OCI-LY1 (cell line): Measurements from ENCODE around the gene FLT3.
"Not testable (repeated sequence)": the region's sequence is repeated elsewhere in the genome, so short reads cannot be mapped to it uniquely, and the experiment has no call there.

Source experiments
- H2AFZ ChIP-seq: fragments of 200-600 bp; sonication (generic), shearing (Covaris generic); 2 replicates; pipeline ENCODE4 v1.6.0; 2014; ENCODE audit warnings: antibody characterized with exemption, mild to moderate bottlenecking, low read length
- H3F3A ChIP-seq: fragments of 200-600 bp; sonication (generic), shearing (Covaris generic); 2 replicates; pipeline ENCODE4 v1.6.0; 2014; ENCODE audit warnings: mild to moderate bottlenecking, antibody characterized with exemption, low read length, moderate library complexity; ENCODE audit not compliant: insufficient read depth
- H3K27ac ChIP-seq: fragments of 200-600 bp; sonication (generic); 2 replicates; pipeline ENCODE4 v1.5.1; 2014; ENCODE audit warnings: low read length, mixed run types, mild to moderate bottlenecking, low read depth; ENCODE audit not compliant: poor library complexity, severe bottlenecking
- H3K27me3 ChIP-seq: fragments of 200-600 bp; sonication (generic); 2 replicates; pipeline ENCODE4 v1.6.0; 2014; ENCODE audit warnings: antibody characterized with exemption, mild to moderate bottlenecking, low read length, moderate library complexity; ENCODE audit not compliant: insufficient read depth
- H3K36me3 ChIP-seq: fragments of 200-600 bp; sonication (generic); 2 replicates; pipeline ENCODE4 v1.6.1; 2014; ENCODE audit warnings: mild to moderate bottlenecking, antibody characterized with exemption, low read length, moderate library complexity, mixed read lengths; ENCODE audit not compliant: insufficient read depth
- H3K4me1 ChIP-seq: fragments of 200-600 bp; sonication (generic); 2 replicates; pipeline ENCODE4 v1.5.1; 2014; ENCODE audit warnings: mild to moderate bottlenecking, low read length, moderate library complexity; ENCODE audit not compliant: insufficient read depth, severe bottlenecking
- H3K4me2 ChIP-seq: fragments of 200-600 bp; sonication (generic), shearing (Covaris generic); 2 replicates; pipeline ENCODE4 v1.6.1; 2014; ENCODE audit warnings: low read length
- H3K4me3 ChIP-seq: fragments of 200-600 bp; sonication (generic); 2 replicates; pipeline ENCODE4 v1.5.1; 2014; ENCODE audit warnings: low read length, low read depth, mild to moderate bottlenecking, mixed read lengths; ENCODE audit not compliant: poor library complexity, severe bottlenecking
- H3K79me2 ChIP-seq: fragments of 200-600 bp; shearing (Covaris generic); 2 replicates; pipeline ENCODE4 v1.6.1; 2016; ENCODE audit warnings: mixed run types, low read length, mixed read lengths; ENCODE audit not compliant: insufficient read depth
- H3K9ac ChIP-seq: fragments of 200-600 bp; sonication (generic), shearing (Covaris generic); 2 replicates; pipeline ENCODE4 v1.6.1; 2014; ENCODE audit warnings: mild to moderate bottlenecking, low read length, mixed read lengths
- H3K9me2 ChIP-seq: fragments of 200-600 bp; sonication (generic), shearing (Covaris generic); 2 replicates; pipeline ENCODE4 v1.6.1; 2014; ENCODE audit warnings: low read depth, mild to moderate bottlenecking, low read length, mixed read lengths
- H3K9me3 ChIP-seq: fragments of 200-600 bp; shearing (Covaris generic); 2 replicates; pipeline ENCODE4 v1.6.1; 2014; ENCODE audit warnings: low read length, mixed read lengths
- H4K20me1 ChIP-seq: fragments of 200-600 bp; sonication (generic), shearing (Covaris generic); 2 replicates; pipeline ENCODE4 v1.6.0; 2016; ENCODE audit warnings: mild to moderate bottlenecking, low read length; ENCODE audit not compliant: insufficient read depth
- EZH2 ChIP-seq: fragments of 200-600 bp; sonication (generic), shearing (Covaris generic); IDR thresholded peaks from 2 replicates; pipeline ENCODE4 v1.8.0; 2017; ENCODE audit warnings: borderline replicate concordance, mixed run types, mild to moderate bottlenecking, antibody characterized with exemption, low read length, moderate library complexity, mixed read lengths
- TF ChIP-seq, protein P1 (sequence below): fragments of 200-600 bp; sonication (generic), shearing (Covaris generic); IDR thresholded peaks from 2 replicates; pipeline ENCODE4 v1.5.1; 2017; ENCODE audit warnings: mild to moderate bottlenecking, antibody characterized with exemption, low read length, moderate library complexity, mixed read lengths

FLT3 gene

DNA sequence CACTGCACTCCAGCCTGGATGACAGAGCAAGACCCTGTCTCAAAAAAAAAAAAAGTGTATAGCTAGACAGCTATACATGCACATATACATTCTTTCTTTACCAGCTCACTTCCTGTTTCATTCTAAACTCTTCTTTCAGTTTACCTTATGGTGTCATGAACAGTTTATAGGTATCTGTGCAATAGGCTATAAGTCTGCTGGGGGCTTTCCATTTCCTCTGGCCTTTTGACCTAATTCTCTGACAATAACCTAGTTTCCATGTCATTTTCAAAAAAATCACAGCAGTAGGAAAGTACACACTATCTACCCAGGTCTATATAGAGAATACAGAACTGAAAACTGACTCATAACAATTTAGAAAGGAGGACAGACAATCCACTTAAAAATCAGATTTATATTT lies 87.5 kb downstream of the FLT3 start:
- H3K4me2 ChIP-seq: no peak overlapping the region
- H3K4me1 ChIP-seq: no peaks in the 10 kb centered on the region
- H3K79me2 ChIP-seq: no peaks in the 10 kb centered on the region
- no peaks in the 10 kb centered on the region for H3K27me3 ChIP-seq
- TF ChIP-seq EZH2: no peak
- TF ChIP-seq, protein P1, sequence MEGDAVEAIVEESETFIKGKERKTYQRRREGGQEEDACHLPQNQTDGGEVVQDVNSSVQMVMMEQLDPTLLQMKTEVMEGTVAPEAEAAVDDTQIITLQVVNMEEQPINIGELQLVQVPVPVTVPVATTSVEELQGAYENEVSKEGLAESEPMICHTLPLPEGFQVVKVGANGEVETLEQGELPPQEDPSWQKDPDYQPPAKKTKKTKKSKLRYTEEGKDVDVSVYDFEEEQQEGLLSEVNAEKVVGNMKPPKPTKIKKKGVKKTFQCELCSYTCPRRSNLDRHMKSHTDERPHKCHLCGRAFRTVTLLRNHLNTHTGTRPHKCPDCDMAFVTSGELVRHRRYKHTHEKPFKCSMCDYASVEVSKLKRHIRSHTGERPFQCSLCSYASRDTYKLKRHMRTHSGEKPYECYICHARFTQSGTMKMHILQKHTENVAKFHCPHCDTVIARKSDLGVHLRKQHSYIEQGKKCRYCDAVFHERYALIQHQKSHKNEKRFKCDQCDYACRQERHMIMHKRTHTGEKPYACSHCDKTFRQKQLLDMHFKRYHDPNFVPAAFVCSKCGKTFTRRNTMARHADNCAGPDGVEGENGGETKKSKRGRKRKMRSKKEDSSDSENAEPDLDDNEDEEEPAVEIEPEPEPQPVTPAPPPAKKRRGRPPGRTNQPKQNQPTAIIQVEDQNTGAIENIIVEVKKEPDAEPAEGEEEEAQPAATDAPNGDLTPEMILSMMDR: no peak
- no peaks in the 10 kb centered on the region for H3F3A ChIP-seq
- H3K9ac ChIP-seq: no peak overlapping the region
- no peak overlapping the region for H2AFZ ChIP-seq
- no peak overlapping the region for H3K4me3 ChIP-seq
- no peaks in the 10 kb centered on the region for H3K9me2 ChIP-seq
- no peaks in the 10 kb centered on the region for H3K9me3 ChIP-seq
- no peak overlapping the region for H3K27ac ChIP-seq
- no peaks in the 10 kb centered on the region for H4K20me1 ChIP-seq
- H3K36me3 ChIP-seq: no peaks in the 10 kb centered on the region

DNA sequence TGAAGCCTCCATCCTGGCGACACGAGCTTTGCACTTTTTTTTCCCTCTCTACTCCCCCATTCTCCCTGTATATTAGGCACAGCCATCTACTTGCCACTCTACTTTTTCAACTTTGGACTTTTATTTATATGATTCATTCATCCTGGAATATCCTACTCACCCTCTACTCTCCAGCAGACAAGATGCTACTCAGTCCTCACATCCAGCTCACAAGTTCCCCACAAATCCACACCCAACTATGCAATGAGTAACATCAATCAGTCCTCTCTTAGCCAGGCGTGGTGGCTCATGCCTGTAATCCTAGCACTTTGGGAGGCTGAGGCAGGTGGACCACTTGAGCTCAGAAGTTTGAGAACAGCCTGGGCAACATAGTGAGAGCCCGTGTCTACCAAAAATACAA lies 88.0 kb downstream of the FLT3 start:
- Histone ChIP-seq H3K27ac (no peak overlapping the region), H3K36me3 (no peaks in the 10 kb centered on the region), H3K4me1 (no peaks in the 10 kb centered on the region), H3K4me2 (no peak overlapping the region), H2AFZ (no peak overlapping the region), H3K79me2 (no peaks in the 10 kb centered on the region), H3K9ac (no peak overlapping the region), H4K20me1 (no peaks in the 10 kb centered on the region), H3K4me3 (no peak overlapping the region), H3K27me3 (no peaks in the 10 kb centered on the region), H3K9me3 (no peaks in the 10 kb centered on the region), H3K9me2 (no peaks in the 10 kb centered on the region), H3F3A (no peaks in the 10 kb centered on the region)
- TF ChIP-seq, protein P1: no peak
- TF ChIP-seq EZH2: no peak

DNA sequence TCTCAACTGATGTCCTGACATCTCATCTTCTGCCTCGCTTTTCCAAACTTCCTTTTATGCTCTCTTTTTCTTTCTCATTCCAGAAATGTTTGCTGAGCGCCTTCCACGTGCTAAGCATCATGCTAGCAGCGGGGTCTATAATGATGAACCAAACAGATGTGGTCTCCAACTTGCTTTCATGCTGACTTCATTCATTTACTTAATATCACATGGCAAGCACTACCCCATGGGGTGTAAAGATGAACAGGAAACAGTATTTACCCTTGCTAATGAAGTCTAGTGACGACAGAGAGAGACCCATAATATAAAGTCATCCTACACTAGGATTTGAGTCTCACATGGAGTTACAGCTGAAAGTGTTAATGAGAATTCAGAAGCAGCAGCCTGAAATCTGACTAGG lies 90.3 kb downstream of the FLT3 start:
- H3K9me2 ChIP-seq: no peaks in the 10 kb centered on the region
- H3K27ac ChIP-seq: no peak overlapping the region
- no peak overlapping the region for H3K4me3 ChIP-seq
- no peak overlapping the region for H3K9ac ChIP-seq
- TF ChIP-seq, protein P1: no peak
- no peak for TF ChIP-seq EZH2
- H3K9me3 ChIP-seq: no peaks in the 10 kb centered on the region
- H4K20me1 ChIP-seq: no peaks in the 10 kb centered on the region
- no peaks in the 10 kb centered on the region for H3F3A ChIP-seq
- no peak overlapping the region for H2AFZ ChIP-seq
- no peak overlapping the region for H3K4me2 ChIP-seq
- no peaks in the 10 kb centered on the region for H3K27me3 ChIP-seq
- H3K4me1 ChIP-seq: no peaks in the 10 kb centered on the region
- no peaks in the 10 kb centered on the region for H3K36me3 ChIP-seq
- no peaks in the 10 kb centered on the region for H3K79me2 ChIP-seq

DNA sequence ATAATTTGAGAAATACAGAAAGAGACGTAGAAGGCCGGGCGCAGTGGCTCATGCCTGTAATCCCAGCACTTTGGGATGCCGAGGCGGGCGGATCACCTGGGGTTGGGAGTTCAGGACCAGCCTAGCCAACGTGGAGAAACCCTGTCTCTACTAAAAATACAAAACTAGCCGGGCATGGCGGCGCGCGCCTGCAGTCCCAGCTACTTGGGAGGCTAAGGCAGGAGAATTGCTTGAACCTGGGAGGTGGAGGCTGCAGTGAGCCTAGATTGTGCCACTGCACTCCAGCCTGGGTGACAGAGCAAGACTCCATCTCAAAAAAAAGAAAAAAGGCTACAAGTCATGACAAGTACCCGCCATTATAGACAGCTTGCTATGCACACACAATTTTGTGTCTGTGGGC lies 95.4 kb downstream of the FLT3 start:
- not testable (repeated sequence) for H3K27me3 ChIP-seq

More for the DNA sequence above, 95.4 kb downstream of the FLT3 start:
- not testable (repeated sequence) for H3K4me1 ChIP-seq, H3K27ac ChIP-seq, H3K9me3 ChIP-seq, H3K36me3 ChIP-seq, H4K20me1 ChIP-seq, H3K9me2 ChIP-seq, H3K4me3 ChIP-seq, H2AFZ ChIP-seq, H3F3A ChIP-seq, H3K4me2 ChIP-seq, H3K9ac ChIP-seq, H3K79me2 ChIP-seq
